ENCODE results near the gene OSBP2.

OSBP2 gene, protein sequence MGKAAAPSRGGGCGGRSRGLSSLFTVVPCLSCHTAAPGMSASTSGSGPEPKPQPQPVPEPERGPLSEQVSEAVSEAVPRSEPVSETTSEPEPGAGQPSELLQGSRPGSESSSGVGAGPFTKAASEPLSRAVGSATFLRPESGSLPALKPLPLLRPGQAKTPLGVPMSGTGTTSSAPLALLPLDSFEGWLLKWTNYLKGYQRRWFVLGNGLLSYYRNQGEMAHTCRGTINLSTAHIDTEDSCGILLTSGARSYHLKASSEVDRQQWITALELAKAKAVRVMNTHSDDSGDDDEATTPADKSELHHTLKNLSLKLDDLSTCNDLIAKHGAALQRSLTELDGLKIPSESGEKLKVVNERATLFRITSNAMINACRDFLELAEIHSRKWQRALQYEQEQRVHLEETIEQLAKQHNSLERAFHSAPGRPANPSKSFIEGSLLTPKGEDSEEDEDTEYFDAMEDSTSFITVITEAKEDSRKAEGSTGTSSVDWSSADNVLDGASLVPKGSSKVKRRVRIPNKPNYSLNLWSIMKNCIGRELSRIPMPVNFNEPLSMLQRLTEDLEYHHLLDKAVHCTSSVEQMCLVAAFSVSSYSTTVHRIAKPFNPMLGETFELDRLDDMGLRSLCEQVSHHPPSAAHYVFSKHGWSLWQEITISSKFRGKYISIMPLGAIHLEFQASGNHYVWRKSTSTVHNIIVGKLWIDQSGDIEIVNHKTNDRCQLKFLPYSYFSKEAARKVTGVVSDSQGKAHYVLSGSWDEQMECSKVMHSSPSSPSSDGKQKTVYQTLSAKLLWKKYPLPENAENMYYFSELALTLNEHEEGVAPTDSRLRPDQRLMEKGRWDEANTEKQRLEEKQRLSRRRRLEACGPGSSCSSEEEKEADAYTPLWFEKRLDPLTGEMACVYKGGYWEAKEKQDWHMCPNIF

DNA sequence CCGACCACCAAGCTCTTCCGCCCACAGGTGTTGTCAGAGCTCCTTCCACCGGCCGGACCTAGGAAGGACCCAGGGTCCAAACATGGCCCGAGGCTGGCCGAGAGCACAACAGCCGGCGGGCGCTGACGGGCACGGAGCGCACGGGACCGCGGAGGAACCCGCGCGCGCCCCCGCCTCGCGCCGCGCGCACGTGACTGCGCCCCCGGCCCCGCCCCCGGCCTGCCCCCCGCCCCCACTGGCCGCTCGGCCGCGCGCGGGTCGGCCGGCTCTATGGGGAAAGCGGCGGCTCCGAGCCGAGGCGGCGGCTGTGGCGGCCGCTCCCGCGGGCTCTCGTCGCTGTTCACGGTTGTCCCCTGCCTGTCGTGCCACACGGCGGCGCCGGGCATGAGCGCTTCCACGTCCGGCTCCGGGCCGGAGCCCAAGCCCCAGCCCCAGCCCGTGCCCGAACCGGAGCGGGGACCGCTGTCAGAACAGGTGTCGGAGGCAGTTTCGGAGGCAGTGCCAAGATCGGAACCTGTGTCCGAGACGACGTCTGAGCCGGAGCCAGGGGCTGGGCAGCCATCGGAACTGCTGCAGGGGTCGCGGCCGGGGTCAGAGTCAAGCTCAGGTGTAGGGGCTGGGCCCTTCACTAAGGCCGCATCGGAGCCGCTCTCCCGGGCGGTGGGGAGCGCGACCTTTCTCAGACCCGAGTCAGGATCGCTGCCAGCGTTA, at the start of gene OSBP2:
Gene OSBP2 (plus strand): TSS at position 235 of the 711 bp plus-strand sequence. CDS start 36 bp downstream, at position 271.
- peak; percentile 21 for DNase-seq (ENCODE audit: low read depth)

DNA sequence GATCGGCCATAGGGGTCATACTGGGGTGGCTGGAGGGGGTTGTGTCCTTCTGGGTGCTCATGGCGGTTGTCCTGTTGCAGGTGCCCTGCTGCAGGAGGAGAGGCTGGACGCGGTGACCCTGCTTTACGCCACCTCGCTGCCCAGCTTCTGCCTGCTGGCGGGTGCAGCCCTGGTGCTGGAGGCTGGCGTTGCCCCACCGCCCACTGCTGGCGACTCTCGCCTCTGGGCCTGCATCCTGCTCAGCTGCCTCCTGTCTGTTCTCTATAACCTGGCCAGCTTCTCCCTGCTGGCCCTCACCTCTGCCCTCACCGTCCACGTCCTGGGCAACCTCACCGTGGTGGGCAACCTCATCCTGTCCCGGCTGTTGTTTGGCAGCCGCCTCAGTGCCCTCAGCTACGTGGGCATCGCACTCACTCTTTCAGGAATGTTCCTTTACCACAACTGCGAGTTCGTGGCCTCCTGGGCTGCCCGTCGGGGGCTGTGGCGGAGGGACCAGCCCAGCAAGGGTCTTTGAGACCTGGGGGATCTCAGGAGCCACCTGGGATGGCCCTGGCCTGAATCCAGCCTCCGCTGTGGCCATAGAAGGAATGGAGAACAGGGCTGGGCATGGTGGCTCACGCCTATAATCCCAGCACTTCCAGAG, 48.0 kb upstream of the OSBP2 start:
- no peak for DNase-seq (ENCODE audit: low read depth)

DNA sequence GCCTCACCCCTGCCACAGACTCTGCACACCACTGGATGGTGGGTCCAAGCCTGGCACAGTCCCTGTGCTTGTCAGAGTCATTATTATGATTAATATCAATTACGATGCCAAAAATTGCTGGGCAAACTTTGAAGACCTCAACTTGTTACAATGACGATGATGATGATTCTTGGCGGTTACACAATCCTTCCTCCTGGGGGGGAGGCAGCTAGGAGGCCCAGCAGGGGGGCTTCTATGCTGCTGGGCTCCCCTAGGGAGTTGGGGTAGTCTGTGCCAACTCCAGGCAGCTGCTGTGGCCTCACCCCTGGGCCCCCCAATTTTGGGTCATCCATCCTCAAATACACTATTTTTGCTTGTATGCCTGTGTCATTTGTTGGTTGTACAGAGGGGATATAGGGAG, 47.1 kb upstream of the OSBP2 start:
- DNase-seq (ENCODE audit: low read depth) = no peak

DNA sequence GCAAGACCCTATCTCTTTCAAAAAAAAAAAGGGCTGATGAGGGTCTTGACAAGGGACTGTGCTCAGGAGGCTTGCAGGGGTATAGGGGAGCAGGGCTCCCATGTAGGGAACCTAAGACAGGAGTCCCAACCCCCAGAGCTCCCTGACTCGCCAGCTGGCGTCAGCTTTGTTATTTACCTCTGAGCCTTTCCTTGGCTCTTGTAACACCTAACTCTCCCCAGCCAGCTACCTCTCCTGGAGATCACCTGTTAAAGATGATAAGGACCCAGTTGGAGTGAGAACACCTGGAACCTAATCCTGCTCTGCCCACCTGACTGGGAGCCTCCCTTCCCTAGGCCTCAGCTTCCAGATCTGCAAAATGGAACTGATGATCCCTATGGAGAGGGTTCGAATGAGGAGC, 45.8 kb upstream of the OSBP2 start:
- DNase-seq (ENCODE audit: low read depth) = no peak

DNA sequence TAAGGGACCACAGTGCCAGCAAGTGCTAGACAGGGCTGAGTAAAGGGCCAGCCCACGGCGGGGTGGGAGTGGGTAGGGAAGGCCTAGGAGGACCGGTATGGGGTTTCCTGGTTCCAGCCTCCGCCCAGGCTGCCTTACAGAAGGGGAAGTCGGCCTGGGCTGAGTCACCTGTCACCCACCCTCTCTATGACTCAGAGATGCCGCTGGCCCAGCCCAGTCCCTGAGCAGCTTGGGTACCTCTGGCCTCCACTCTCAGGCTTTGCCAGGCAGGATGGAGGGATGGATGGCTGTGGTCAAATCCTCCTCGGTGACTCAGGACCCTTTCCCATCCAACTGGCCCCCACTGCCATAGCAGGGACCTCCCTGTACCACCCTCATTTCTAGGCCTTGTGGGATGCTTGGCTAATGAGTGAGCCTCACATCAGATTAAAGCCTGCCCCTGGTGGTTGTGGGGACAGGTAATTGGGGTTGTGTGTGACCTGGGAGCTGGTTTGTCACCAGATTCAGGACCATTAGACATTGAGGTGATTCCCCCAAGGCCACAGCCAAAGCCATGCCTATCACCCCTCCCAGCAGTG, 45.2 kb upstream of the OSBP2 start:
- DNase-seq (ENCODE audit: low read depth) = peak; percentile 81

DNA sequence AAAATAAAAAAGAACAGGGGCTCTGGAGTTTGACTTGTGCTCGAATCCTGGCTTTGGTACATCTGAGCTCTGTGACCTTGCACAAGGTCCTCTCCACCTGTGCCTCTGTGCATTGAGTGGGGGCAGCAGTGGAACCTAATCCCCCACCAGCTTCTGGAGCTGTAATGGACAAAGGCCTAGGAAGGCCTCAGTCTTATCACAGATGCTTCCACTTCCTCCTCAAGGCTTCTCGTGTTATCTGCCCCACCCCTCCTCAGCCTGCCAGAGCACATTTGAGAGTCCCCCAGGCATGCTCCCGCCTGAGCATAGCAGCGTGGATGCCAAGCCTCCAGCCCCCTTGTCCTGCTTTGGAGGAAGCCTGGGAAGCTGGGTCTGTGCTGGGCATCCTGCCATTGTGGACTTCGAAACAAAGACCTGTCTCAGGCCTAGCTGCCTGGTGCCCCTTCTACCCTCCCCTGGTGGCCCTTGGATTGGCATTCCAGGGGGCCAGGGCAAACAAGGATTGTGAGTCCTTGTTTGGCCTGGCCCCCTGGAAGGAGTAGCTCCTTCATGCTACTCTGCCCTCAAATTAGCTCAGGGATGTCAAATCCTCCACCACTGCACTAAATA, 44.1 kb upstream of the OSBP2 start:
- DNase-seq (ENCODE audit: low read depth) = no peak

DNA sequence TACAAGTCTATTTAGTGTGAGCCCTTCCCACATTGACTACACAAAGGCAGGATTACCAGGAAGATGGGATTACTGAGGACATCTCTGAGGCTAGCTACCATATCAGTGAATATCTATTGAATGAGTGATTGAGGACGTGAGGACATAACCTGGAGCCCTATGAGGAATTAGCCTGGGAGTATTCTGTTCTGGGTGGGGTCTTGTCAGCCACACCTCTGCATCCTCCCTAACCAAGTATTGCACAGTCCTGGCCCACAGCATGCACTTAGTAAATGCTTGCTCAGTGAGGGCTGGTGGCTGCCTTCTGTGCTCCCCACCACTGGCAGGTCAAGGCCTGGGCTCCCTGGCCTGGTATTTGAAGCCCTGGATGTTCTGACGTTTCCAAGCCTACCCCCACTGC, 41.8 kb upstream of the OSBP2 start:
- no peak for DNase-seq (ENCODE audit: low read depth)

DNA sequence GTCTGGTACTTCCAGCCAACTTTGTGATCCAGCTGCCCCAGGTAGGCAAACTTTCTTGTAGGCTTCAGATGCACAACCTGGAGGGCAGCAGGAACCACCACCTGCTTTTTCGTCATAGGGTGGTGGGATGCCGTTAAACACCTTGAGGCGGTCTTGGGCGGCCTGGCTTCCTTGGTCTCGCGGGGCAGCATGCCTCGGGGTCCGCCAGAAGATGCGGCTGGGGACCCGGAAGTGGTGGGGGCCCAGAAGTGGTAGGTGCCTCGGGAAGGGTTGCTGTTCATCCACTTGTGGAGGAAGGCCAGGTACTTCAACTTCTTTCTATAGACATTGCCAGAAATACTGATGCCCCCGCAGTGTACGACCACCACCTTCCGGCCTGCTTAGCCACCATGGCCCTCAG, 40.3 kb upstream of the OSBP2 start:
- DNase-seq (ENCODE audit: low read depth) = no peak

DNA sequence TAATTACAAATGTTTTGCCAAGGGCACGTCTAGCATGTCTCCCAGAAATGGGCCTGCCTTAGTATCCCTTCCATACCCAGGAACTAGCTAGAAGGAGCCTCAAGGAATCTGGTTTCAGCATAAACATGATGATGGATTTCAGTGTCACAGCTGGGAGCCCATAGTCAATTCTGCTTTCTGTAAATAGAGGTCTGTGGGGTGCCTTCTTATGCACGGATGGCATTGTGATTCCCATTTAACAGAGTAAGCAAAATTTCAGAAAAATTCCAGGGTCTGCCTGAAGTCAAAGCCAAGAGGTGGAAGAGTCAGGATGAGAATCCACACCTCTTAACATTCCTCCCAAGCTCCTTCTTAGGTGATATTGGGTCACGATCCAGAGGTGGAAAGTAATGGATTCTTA, 39.1 kb upstream of the OSBP2 start:
- DNase-seq (ENCODE audit: low read depth) = no peak

DNA sequence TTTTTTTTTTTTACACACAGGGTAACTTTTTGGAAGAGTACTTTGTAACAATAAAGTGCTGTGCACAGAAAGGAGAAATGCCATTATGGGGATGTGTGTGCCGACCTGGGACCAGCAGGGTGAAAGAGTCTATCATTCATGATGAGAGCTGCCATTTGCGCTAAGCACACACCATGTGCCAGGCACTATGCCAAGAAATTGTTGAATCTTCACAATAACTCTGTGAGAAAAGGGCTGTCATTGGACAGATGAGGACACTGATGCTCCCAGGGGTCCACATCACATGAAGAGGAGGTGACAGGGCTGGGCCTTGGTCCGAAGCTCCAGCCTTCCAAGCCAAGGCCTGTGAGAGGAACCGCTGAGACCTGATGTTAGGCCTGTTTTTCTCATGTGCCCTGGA, 32.6 kb upstream of the OSBP2 start:
- no peak for DNase-seq (ENCODE audit: low read depth)

DNA sequence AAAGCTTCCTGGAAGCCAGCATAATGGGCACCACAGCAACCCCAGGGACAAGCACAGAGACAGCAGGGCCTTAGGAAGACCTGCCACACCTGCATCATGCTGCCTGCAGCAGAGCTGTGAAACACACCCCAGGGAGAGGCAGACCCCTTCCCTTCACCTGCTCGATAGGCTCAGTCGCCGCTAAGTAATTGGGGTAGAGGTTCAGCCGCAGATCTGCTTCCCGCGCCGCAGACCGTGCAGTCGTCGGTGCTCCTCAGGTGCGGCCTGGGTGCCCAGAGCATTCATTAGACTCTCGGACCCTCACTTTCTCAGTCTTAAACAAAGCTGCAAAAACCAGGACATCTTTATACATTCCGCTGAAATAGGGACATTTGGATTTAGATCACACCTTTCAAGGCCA, 29.9 kb upstream of the OSBP2 start:
- DNase-seq (ENCODE audit: low read depth) = no peak

DNA sequence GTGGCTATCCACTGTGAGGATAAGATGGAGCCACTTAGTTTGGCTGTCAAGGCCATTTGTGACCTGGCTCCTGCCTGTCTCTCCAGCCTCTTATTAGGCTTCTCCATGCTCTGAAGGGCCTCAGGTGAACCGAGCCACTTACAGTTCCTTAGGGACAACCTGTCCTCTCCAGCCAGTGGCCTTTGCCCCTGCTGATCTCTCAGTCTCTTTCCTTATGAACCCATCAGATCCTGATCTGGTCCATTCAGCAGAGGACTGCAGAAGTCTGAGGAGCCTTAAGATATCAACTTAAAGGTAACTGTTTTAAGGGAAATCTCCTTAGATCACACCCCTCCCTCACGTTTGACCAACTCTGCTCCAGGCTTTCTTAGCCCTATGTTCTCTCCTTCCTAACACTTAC, 29.4 kb upstream of the OSBP2 start:
- no peak for DNase-seq (ENCODE audit: low read depth)

DNA sequence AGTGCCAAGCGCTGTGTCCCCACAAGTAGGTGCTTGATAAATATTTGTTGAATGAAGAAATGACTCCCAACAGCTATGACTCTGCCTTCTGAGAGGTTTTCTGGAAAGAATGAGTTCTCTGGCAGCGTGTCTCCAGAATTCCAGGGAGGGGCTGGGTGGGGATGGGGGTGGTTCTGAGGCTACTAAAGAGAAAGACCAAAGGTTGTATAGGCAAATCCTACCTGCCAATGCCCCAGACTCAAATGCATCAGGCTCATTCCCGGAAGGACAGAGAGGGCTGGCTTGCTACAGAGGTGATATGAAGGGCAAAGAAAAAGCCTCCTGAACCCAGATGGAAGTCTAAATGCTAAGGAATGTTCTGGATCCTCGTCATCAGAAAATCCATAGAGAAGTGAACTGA, 28.9 kb upstream of the OSBP2 start:
- no peak for DNase-seq (ENCODE audit: low read depth)

DNA sequence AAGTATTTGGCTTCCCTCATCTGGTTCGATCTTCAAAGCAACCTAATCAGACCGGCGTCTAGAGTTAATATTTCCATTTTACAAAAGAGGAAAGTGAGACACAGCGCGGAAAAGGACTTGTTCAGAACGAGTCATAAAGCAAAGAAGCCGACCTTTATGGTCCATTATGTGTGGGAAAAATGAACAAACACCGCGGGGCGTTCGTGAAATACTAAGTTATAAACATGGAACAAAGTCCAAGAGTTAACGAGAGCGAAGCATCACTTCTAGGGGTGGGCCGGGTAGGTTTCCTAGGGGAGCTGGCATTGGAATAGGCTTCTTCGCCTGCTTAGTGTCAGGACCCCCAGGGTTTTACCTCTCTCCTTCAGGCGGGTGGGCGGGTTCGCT, 27.6 kb upstream of the OSBP2 start:
- DNase-seq (ENCODE audit: low read depth) = no peak

DNA sequence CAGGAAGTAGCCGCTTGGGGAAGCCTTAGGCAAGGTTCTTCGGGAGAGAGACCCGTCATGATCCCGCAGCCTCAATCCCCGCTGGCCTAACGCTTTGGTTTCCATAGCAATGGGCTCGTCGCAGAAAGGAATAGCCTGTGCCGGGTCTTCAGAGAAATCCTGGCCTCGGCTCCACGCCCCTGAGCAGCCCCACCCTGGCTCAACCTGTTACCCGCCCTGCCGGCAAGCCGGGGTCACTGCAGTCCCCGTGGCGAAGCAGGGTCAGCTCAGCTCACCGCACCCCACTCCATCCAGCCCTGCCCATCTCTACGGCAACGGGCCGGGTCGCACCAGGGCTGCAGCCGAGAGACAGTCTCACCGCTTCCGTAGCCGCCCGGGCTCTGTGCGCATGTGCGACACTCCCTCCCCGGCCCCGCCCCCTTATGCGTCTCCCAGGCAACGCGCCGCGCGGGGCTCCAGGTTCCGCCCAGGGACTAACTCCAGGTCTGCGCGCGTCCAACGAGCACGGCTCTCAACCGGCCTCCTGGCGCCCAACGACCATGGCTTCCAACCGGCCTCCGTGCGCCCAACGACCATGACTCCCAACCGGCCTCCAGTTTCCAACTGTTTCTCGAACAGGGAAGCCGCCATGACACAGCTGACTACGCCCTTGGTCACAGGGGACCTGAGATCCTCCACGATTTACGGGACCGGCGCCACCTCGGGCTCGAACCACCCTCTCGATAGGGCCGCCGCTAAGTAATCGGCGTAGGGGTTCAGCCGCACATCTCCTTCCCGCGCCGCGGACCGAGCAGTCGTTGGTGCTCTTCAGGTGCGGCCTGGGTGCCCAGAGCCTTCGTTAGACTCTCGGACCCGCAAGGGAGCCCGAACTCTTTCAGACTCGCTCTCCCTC, 26.9 kb upstream of the OSBP2 start, which contains the start of gene DUSP18:
Gene DUSP18 (minus strand): TSS at position 382 of the 892 bp plus-strand sequence. CDS start 3,872 bp downstream, outside the sequence.
- DNase-seq (ENCODE audit: low read depth) = peak; percentile 93

DNA sequence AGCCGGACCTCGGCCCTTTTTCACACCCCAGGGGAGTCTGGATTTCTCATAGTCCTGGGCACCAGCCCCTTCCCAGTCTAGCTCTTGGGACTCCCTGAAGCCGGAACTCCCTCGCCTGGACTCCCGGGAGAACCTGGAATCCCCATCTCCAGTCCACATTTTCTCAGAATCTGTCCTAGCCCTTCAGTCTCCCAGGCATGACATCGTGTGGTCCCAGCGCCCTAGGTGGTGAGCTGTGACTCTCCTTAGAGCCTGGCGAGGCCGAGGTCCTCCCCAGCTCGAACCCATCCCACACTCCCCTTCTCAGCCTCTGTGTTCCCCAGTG, 26.3 kb upstream of the OSBP2 start:
- DNase-seq (ENCODE audit: low read depth) = no peak

DNA sequence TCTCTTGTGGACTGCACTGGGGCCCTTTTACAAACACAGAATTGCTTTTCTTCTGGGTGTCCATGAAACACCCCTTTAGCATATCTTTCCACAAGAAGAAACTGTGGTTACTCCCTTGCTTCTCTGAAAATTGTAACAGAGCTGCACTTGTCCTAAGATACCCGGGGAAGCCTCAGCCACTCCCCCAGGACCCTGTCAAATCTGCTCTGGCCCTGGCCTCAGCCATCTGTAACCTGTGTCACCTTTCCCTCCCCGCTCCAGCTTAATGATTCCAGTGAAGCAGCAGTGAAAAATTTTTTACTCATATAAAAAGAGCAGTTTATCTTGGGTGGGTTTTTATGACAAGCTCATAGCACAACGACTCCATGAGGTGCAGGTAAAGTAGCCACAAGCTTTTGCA, 23.6 kb upstream of the OSBP2 start:
- no peak for DNase-seq (ENCODE audit: low read depth)

DNA sequence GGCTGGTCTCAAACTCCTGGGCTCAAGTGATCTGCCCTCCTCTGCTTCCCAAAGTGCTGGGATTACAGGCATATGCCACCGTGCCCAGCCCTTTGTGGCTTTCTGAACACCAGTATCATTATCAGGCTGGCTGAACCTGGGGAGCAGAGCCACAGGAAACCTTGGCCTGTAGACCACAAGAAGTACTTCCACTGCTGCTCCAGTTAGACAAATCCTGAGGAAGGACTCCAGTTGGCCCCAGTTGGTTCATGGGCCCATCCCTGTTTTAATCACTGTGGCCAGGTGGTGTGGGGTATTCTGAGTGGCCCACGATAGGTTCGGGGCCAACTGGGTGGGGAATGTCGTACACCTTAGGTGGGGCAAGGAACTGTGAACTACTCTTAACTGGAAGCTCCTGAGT, 21.5 kb upstream of the OSBP2 start:
- no peak for DNase-seq (ENCODE audit: low read depth)

DNA sequence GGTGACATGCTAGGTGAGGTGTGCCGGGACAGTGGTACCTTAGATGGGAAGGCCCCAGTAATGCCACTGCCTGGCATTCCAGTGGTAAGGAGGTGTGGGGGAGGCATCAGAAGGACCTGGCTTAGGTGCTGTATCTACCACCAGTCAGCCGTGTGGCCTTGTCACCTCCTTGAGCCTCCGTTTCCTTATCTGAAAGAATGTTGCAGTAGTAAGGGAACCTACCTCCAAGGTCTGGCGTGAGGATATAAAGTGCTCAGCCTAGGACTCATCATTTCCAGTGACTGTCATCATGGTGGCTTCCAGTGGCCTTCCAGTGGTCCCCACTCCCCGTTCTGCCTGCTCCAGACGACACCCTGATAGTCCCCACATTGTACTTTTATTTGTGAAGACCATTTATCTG, 20.2 kb upstream of the OSBP2 start:
- no peak for DNase-seq (ENCODE audit: low read depth)

DNA sequence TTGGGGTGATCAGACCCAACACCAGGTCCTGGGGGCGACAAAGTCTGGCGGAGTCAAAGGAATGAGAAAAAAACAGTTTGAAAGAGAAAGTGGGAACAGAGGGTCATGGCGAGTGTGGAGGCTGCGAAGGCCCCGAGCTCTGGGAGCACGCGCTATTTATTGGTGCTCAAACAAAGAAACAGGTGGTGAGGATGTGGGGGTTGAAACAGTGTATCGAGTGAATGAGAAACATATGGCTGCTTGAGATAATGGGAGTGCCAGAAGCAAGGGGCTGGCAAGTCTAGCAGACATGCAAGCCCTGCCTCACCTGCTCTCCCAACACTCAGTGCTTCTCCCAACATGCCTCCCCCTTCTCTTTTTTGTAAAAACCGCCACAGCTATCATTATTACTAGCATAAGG, 19.2 kb upstream of the OSBP2 start:
- DNase-seq (ENCODE audit: low read depth) = no peak

Data from activated T-cell treated with anti-CD3 and anti-CD28 coated beads for 48 hours (primary cell).